OCI-LY7 (cell line): Measurements from ENCODE around the gene MAP6. TPM values are rescaled to one million over a fixed set of nuclear protein-coding genes. Genes with fewer than 3 reads are reported as not detected.

Experiments used
- BruUV-seq: library from RNA; stranded (reverse); fragments of 400-500 nt; replicated peaks from 2 replicates; lab custom pipeline; 2021; lab: Mats Ljungman, UMichigan
- CTCF ChIA-PET: fragments of 300-600 bp; sonication (Branson Sonifier 250); formaldehyde crosslinking; loops from one replicate; lab custom pipeline; 2022; ENCODE audit warnings: antibody characterized with exemption; ENCODE audit not compliant: unreplicated experiment; lab: Charles Lee
- POLR2A ChIA-PET: fragments of 300-600 bp; sonication (Branson Sonifier 250); formaldehyde crosslinking; loops from one replicate; lab custom pipeline; 2022; ENCODE audit warnings: antibody characterized with exemption; lab: Charles Lee
- DNase-seq: peaks from one replicate; pipeline ENCODE4 v3.0.0-alpha.2; 2015; ENCODE audit warnings: low spot score
- H2AFZ ChIP-seq: fragments of 200-600 bp; sonication (generic), shearing (Covaris generic); 2 replicates; pipeline ENCODE4 v1.6.1; 2014; ENCODE audit warnings: mild to moderate bottlenecking, antibody characterized with exemption, low read length, moderate library complexity
- H3K27ac ChIP-seq: fragments of 200-600 bp; sonication (generic); 2 replicates; pipeline ENCODE4 v1.5.1; 2014; ENCODE audit warnings: mixed run types, low read depth, mild to moderate bottlenecking, moderate library complexity, low read length, inconsistent platforms; ENCODE audit not compliant: poor library complexity, severe bottlenecking
- H3K36me3 ChIP-seq: fragments of 200-600 bp; sonication (generic); 2 replicates; pipeline ENCODE4 v1.6.1; 2014; ENCODE audit warnings: mild to moderate bottlenecking, antibody characterized with exemption, low read length, moderate library complexity, mixed read lengths; ENCODE audit not compliant: insufficient read depth
- H3K4me1 ChIP-seq: fragments of 200-600 bp; sonication (generic); 2 replicates; pipeline ENCODE4 v1.5.1; 2014; ENCODE audit warnings: mild to moderate bottlenecking, low read length; ENCODE audit not compliant: insufficient read depth, poor library complexity, severe bottlenecking
- H3K4me2 ChIP-seq: fragments of 200-600 bp; sonication (generic); 2 replicates; pipeline ENCODE4 v1.6.1; 2014; ENCODE audit warnings: mild to moderate bottlenecking, low read length
- H3K4me3 ChIP-seq: fragments of 200-600 bp; sonication (generic); 2 replicates; pipeline ENCODE4 v1.5.1; 2014; ENCODE audit warnings: mild to moderate bottlenecking, low read depth, low read length; ENCODE audit not compliant: poor library complexity, severe bottlenecking
- H3K79me2 ChIP-seq: fragments of 200-600 bp; sonication (generic); 2 replicates; pipeline ENCODE4 v1.6.1; 2016; ENCODE audit warnings: low read depth, mild to moderate bottlenecking, low read length, moderate library complexity, mixed read lengths; ENCODE audit not compliant: insufficient read depth
- H3K9me2 ChIP-seq: fragments of 200-600 bp; sonication (generic); 2 replicates; pipeline ENCODE4 v1.6.1; 2016; ENCODE audit warnings: mild to moderate bottlenecking, low read length, mixed read lengths; ENCODE audit not compliant: insufficient read depth
- H3K9me3 ChIP-seq: fragments of 200-600 bp; sonication (generic); 2 replicates; pipeline ENCODE4 v1.6.1; 2014; ENCODE audit warnings: mild to moderate bottlenecking, mixed run types, low read length, mixed read lengths
- H4K20me1 ChIP-seq: fragments of 200-600 bp; sonication (generic); 2 replicates; pipeline ENCODE4 v1.6.1; 2014; ENCODE audit warnings: mild to moderate bottlenecking, antibody characterized with exemption, low read length, moderate library complexity, mixed read lengths; ENCODE audit not compliant: insufficient read depth
- CTCF ChIP-seq: fragments of 200-600 bp; sonication (generic); conservative IDR thresholded peaks from 2 replicates; pipeline ENCODE4 v1.5.1; 2014; ENCODE audit warnings: mild to moderate bottlenecking, antibody characterized with exemption, low read length, moderate library complexity, mixed read lengths
- EZH2phosphoT487 ChIP-seq: fragments of 200-600 bp; sonication (generic); IDR thresholded peaks from 2 replicates; pipeline ENCODE4 v1.6.1; 2018; ENCODE audit warnings: low read depth, borderline replicate concordance, mild to moderate bottlenecking, mixed run types, antibody characterized with exemption, low read length, moderate library complexity, mixed read lengths
- intact Hi-C: fragments of 100-400 bp; cut with micrococcal nuclease; formaldehyde crosslinking; loops from one replicate; pipeline ENCODE4 v1.10.0; 2022; ENCODE audit not compliant: unreplicated experiment
- total RNA-seq, 2 experiments: library from RNA; depleted of rRNA in 1 of 2; stranded (reverse); fragments of >200 nt in 1 of 2; shearing (Covaris generic) in 1 of 2; gene quantifications; 2 replicates each; pipeline ENCODE4 v1.2.3, GENCODE V29; 2014 to 2022

The MAP6 gene
- total RNA-seq, 2 experiments from 2014 or later = not detected

GRCh38 chr11:75561426-75562047 is 107.3 kb downstream of the MAP6 start:
- H3K27ac ChIP-seq = no peak overlapping the region
- POLR2A ChIA-PET = interaction anchor here (0.6 to 0.7 kb wide), 2 partner anchors 74 to 102 kb away, joined by 3 read pairs; no protein-coding TSS in a partner anchor
- H4K20me1 ChIP-seq = no peaks in the 10 kb centered on the region
- no peak overlapping the region for H2AFZ ChIP-seq
- no peak overlapping the region for H3K4me2 ChIP-seq
- no peak for DNase-seq
- TF ChIP-seq EZH2phosphoT487 (no peak), CTCF (no peak)
- intact Hi-C loops = no loop called here
- BruUV-seq = no TSS peak
- no peaks in the 10 kb centered on the region for H3K36me3 ChIP-seq
- H3K4me3 ChIP-seq = no peak overlapping the region
- no peaks in the 10 kb centered on the region for H3K79me2 ChIP-seq
- no peaks in the 10 kb centered on the region for H3K9me2 ChIP-seq
- CTCF ChIA-PET = interaction anchor here (0.6 kb wide), 2 partner anchors 122 to 623 kb away, joined by 6 read pairs; no protein-coding TSS in a partner anchor
- H3K4me1 ChIP-seq = no peaks in the 10 kb centered on the region
- H3K9me3 ChIP-seq = no peaks in the 10 kb centered on the region

GRCh38 chr11:75560644-75561043 is 108.2 kb downstream of the MAP6 start:
- Histone ChIP-seq H3K27ac (no peak overlapping the region), H3K79me2 (no peaks in the 10 kb centered on the region), H3K9me3 (no peaks in the 10 kb centered on the region), H3K4me3 (no peak overlapping the region), H3K4me1 (no peaks in the 10 kb centered on the region), H3K9me2 (no peaks in the 10 kb centered on the region), H4K20me1 (no peaks in the 10 kb centered on the region), H3K36me3 (no peaks in the 10 kb centered on the region), H2AFZ (no peak overlapping the region), H3K4me2 (no peak overlapping the region)
- ChIA-PET CTCF (interaction anchor here (0.6 to 0.7 kb wide), 3 partner anchors 109 to 624 kb away, joined by 3 to 6 read pairs (median 6); no protein-coding TSS in a partner anchor), POLR2A (interaction anchor here (0.7 to 1.5 kb wide), 3 partner anchors 10 to 272 kb away, joined by 3 read pairs; no protein-coding TSS in a partner anchor)
- BruUV-seq = no TSS peak
- intact Hi-C loops = no loop called here
- no peak for DNase-seq
- TF ChIP-seq CTCF (no peak), EZH2phosphoT487 (no peak)
